ENCODE measurements around the gene HSD3B1.
"Not testable (repeated sequence)": the region's sequence is repeated elsewhere in the genome, so short reads cannot be mapped to it uniquely, and the experiment has no call there.

Gene HSD3B1

GRCh38 chr1:119492763-119493162 lies 14.2 kb upstream of the HSD3B1 start:
- DNase-seq, result no peak

- DNase-seq, result no peak
Observed at GRCh38 chr1:119504831-119505230, 2.2 kb upstream of the HSD3B1 start.

GRCh38 chr1:119510046-119510445 lies 3.0 kb downstream of the HSD3B1 start:
- no peak for DNase-seq

- no peak for DNase-seq
Observed at GRCh38 chr1:119515221-119515620, 8.2 kb downstream of the HSD3B1 start.

GRCh38 chr1:119516247-119516646 lies 9.2 kb downstream of the HSD3B1 start:
- no peak for DNase-seq

- no peak for DNase-seq
Observed at GRCh38 chr1:119516680-119517079, 9.7 kb downstream of the HSD3B1 start.

GRCh38 chr1:119517667-119518066 lies 10.7 kb downstream of the HSD3B1 start:
- DNase-seq, result not testable (repeated sequence)

- DNase-seq, result no peak
Observed at GRCh38 chr1:119531606-119532323, 24.8 kb downstream of the HSD3B1 start.

- DNase-seq, result no peak
Observed at GRCh38 chr1:119532324-119532910, 25.4 kb downstream of the HSD3B1 start.

- DNase-seq, result no peak
Observed at GRCh38 chr1:119535381-119535780, 28.4 kb downstream of the HSD3B1 start.

- DNase-seq, result no peak
Observed at GRCh38 chr1:119537966-119538365, 31.0 kb downstream of the HSD3B1 start.

- no peak for DNase-seq
Observed at GRCh38 chr1:119539636-119540035, 32.6 kb downstream of the HSD3B1 start.

- no peak for DNase-seq
Observed at GRCh38 chr1:119541389-119541788, 34.4 kb downstream of the HSD3B1 start.

- no peak for DNase-seq
Observed at GRCh38 chr1:119542492-119542946, 35.5 kb downstream of the HSD3B1 start.

- DNase-seq, result peak; percentile 0
Observed at GRCh38 chr1:119544165-119544762, 37.3 kb downstream of the HSD3B1 start.

- no peak for DNase-seq
Observed at GRCh38 chr1:119546641-119547040, 39.6 kb downstream of the HSD3B1 start.

GRCh38 chr1:119547306-119547705 lies 40.3 kb downstream of the HSD3B1 start:
- no peak for DNase-seq

GRCh38 chr1:119547805-119548204 lies 40.8 kb downstream of the HSD3B1 start:
- DNase-seq, result no peak

GRCh38 chr1:119549719-119550132 lies 42.7 kb downstream of the HSD3B1 start:
- peak; percentile 51 for DNase-seq

GRCh38 chr1:119550381-119550780 lies 43.4 kb downstream of the HSD3B1 start:
- DNase-seq, result no peak

- no peak for DNase-seq
Observed at GRCh38 chr1:119551218-119551617, 44.2 kb downstream of the HSD3B1 start.

GRCh38 chr1:119552656-119553055 lies 45.6 kb downstream of the HSD3B1 start:
- not testable (repeated sequence) for DNase-seq

- DNase-seq, result not testable (repeated sequence)
Observed at GRCh38 chr1:119553302-119554071, 46.5 kb downstream of the HSD3B1 start.
